ENCODE results near the gene ERLIN1.

DNA sequence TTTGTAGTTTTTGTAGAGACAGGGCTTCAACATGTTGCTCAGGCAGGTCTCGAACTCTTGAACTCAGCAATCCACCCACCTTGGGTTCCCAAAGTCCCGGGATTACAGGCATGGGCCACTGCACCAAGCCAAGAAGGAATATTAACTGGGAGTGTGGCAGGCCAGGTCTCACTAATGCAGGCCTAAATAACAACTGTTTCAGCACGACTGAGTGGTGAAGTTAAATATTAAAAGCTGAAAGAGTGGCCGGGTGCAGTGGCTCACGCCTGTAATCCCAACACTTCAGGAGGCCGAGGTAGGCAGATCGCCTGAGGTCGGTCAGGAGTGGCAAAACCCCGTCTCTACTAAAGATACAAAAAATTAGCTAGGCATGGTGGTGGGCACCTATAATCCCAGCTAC, 22.4 kb upstream of the ERLIN1 start:
- TF ChIP-seq, protein P1, sequence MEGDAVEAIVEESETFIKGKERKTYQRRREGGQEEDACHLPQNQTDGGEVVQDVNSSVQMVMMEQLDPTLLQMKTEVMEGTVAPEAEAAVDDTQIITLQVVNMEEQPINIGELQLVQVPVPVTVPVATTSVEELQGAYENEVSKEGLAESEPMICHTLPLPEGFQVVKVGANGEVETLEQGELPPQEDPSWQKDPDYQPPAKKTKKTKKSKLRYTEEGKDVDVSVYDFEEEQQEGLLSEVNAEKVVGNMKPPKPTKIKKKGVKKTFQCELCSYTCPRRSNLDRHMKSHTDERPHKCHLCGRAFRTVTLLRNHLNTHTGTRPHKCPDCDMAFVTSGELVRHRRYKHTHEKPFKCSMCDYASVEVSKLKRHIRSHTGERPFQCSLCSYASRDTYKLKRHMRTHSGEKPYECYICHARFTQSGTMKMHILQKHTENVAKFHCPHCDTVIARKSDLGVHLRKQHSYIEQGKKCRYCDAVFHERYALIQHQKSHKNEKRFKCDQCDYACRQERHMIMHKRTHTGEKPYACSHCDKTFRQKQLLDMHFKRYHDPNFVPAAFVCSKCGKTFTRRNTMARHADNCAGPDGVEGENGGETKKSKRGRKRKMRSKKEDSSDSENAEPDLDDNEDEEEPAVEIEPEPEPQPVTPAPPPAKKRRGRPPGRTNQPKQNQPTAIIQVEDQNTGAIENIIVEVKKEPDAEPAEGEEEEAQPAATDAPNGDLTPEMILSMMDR (conservative IDR thresholded peaks at IDR 0.05; ENCODE audit: low read depth, low read length) = no peak
- TF ChIP-seq EZH2 (IDR thresholded peaks at IDR 0.05; ENCODE audit: borderline replicate concordance, low read depth, low read length, poor library complexity, severe bottlenecking) = no peak
